Measurements from ENCODE around the gene ADAMTS8.

ADAMTS8 gene, protein sequence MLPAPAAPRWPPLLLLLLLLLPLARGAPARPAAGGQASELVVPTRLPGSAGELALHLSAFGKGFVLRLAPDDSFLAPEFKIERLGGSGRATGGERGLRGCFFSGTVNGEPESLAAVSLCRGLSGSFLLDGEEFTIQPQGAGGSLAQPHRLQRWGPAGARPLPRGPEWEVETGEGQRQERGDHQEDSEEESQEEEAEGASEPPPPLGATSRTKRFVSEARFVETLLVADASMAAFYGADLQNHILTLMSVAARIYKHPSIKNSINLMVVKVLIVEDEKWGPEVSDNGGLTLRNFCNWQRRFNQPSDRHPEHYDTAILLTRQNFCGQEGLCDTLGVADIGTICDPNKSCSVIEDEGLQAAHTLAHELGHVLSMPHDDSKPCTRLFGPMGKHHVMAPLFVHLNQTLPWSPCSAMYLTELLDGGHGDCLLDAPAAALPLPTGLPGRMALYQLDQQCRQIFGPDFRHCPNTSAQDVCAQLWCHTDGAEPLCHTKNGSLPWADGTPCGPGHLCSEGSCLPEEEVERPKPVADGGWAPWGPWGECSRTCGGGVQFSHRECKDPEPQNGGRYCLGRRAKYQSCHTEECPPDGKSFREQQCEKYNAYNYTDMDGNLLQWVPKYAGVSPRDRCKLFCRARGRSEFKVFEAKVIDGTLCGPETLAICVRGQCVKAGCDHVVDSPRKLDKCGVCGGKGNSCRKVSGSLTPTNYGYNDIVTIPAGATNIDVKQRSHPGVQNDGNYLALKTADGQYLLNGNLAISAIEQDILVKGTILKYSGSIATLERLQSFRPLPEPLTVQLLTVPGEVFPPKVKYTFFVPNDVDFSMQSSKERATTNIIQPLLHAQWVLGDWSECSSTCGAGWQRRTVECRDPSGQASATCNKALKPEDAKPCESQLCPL

DNA sequence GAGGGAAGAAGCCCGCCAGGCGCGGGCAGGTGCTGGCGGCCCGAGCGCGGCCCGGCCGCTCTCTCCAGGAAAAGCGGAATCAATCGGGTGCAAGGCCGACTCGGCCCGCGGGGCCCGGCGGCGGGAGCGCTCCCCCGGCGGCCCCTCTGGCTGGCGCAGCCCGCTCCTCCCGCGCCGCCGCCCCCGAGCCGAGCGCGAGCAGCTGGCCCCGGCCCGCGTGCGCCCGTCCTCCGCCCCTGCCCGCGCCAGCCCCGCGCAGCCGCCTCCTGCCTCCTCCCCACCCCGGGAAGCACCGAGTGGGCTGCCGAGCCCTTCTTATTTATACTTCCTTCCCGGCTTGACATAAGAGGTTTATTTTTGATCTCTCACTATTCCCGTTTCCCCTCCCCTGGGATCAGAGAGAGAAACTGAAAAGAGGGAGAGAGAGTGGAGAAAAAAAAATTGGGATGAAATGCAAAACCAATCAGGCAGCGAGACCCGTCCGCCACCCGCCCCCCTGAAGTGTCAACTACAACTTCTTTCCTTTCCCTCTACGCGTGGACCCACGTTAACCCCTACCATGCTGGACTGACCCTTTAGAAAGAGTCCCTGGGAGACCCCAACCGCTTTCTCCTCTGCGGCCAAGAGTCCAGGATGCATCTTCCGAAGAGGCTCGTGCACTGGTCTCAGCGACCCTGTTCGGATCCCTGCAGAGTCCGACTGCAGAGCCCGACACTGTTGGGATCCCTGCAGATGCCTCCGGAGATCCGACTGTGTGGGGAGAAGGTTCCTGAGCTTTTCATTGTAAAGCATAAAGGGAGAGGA lies at the start of gene ADAMTS8:
TSS of gene ADAMTS8 (minus strand) at position 294 of the 804 bp plus-strand sequence. CDS start 323 bp downstream, outside the sequence.
- WGBS (ENCODE audit: insufficient coverage, insufficient read length) = no CpG with 5 or more reads among the region's 64 CpGs
- Histone ChIP-seq H3K36me3 (ENCODE audit: control insufficient read depth, insufficient read depth, low read length) (no peaks in the 10 kb centered on the region), H3K4me1 (ENCODE audit: control insufficient read depth, insufficient read depth, low read length) (peaks cover 1% of the 10 kb centered on the region; the same call in 1 of the 2 replicates), H3K27ac (ENCODE audit: low read length) (no peak within 1 kb of the TSS), H3K4me3 (ENCODE audit: low read length) (peak within 1 kb of the TSS; percentile 31; the same call in 1 of the 2 replicates), H3K9me3 (ENCODE audit: control insufficient read depth, insufficient read depth, low read length) (no peaks in the 10 kb centered on the region), H3K27me3 (ENCODE audit: control insufficient read depth, insufficient read depth, low read length) (peaks cover 13% of the 10 kb centered on the region; the same call in 1 of the 2 replicates)
- DNase-seq (ENCODE audit: low read depth, low spot score) = no peak

DNA sequence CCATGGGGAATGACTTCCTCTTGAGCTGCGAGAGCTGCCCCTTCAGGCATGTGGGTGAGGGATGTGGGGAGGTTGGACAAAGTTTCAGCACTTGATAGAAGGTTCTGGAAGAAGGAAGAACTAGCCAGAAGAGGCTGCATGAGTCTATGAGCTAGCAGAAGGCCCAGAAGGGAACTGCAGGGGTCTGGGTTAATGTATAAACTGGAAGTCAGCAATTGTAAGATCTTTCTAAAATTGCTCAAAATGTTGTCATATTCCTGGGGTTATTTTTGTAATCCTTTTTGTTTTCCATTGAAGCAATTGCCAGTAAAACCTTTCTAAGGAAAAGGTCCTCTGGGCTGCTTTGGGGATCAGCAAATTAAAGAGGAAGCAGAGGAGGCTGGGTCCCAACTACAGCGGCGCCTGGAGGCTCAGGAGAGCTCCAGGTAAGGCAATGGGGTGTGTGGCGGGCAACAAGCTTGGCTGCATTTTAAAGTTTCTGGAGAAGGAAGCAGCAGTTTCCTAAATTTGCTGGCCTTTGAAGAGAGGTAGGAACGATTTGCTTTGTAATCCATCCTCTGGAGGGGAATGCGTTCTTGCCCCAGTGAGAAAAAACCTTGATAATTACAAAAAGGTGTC lies 49.3 kb upstream of the ADAMTS8 start:
- DNase-seq (ENCODE audit: low read depth, low spot score) = no peak
- H3K9me3 ChIP-seq (ENCODE audit: control insufficient read depth, insufficient read depth, low read length) = no peaks in the 10 kb centered on the region
- H3K27me3 ChIP-seq (ENCODE audit: control insufficient read depth, insufficient read depth, low read length) = no peaks in the 10 kb centered on the region
- H3K4me3 ChIP-seq (ENCODE audit: low read length) = no peak overlapping the region
- H3K27ac ChIP-seq (ENCODE audit: low read length) = no peak overlapping the region
- peaks cover 5% of the 10 kb centered on the region; the same call in 1 of the 2 replicates for H3K36me3 ChIP-seq (ENCODE audit: control insufficient read depth, insufficient read depth, low read length)
- no CpG with 5 or more reads among the region's 6 CpGs for WGBS (ENCODE audit: insufficient coverage, insufficient read length)
- H3K4me1 ChIP-seq (ENCODE audit: control insufficient read depth, insufficient read depth, low read length) = peaks cover 3% of the 10 kb centered on the region; the same call in 1 of the 2 replicates

DNA sequence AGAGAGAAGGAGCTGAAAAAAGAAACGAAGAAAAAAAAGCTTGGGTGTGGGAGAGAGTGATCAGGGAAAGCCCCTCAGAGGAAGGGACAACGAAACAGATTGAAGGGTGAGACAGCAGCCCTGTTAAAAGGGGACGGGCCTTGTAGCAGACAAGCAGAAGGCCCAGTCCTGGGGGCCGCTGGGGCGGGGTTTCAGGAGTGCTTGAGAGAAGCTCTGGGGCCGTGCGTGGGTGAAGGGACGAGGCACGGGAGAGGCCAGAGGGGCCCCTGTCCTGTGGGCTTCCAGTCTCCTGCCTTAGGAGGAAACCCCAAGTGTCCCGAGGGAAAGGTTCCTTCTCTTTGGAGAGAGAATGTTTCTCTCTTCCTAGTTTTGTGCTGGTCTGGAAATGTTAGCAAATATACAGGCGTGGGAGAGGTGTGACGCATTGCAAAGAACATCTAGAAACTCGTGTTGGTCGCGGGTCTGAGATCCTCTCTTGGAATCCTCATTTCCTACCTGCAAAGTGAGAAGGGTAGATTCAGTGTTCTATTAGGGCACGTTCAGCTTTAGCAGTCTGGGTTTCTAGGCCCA lies 48.6 kb upstream of the ADAMTS8 start:
- Histone ChIP-seq H3K4me1 (ENCODE audit: control insufficient read depth, insufficient read depth, low read length) (peaks cover 3% of the 10 kb centered on the region; the same call in 1 of the 2 replicates), H3K27ac (ENCODE audit: low read length) (no peak overlapping the region), H3K9me3 (ENCODE audit: control insufficient read depth, insufficient read depth, low read length) (no peaks in the 10 kb centered on the region), H3K36me3 (ENCODE audit: control insufficient read depth, insufficient read depth, low read length) (peaks cover 5% of the 10 kb centered on the region; the same call in 1 of the 2 replicates), H3K27me3 (ENCODE audit: control insufficient read depth, insufficient read depth, low read length) (no peaks in the 10 kb centered on the region), H3K4me3 (ENCODE audit: low read length) (no peak overlapping the region)
- DNase-seq (ENCODE audit: low read depth, low spot score) = no peak
- no CpG with 5 or more reads among the region's 16 CpGs for WGBS (ENCODE audit: insufficient coverage, insufficient read length)

DNA sequence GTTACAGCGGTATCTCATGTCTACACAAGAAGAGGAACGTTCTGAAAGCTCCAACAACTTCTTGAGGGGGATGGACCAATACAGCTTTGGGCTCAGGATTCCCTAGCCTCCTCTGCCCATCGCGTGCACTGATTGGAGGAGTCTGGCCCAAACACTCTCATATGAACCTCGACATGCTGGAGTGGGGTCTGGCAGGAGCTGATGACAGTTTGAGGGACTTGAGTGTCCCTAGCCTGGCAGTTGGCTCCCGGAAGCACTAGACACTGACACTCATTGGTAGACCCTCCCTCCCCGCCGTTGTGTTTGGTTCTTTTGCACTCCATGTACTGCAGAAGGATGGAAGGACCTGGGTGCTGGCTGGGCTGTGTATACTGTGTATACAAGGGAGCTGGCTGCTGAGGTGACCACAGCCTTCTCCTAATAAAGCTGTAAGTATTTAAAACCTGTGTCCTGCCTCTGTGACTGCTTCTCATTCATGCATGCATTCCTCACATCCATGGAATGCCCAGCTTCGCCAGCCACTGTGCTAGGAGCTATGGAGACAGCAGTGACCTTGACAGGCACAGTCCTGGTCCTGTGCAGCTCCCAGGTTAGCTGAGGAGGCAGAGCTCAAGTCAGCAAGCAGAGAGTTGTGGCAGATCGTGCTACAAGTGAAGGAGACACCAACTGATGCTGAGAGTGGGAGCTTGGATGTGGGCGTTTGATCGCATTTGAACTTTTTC lies 48.0 kb upstream of the ADAMTS8 start:
- Histone ChIP-seq H3K36me3 (ENCODE audit: control insufficient read depth, insufficient read depth, low read length) (peaks cover 5% of the 10 kb centered on the region; the same call in 1 of the 2 replicates), H3K27me3 (ENCODE audit: control insufficient read depth, insufficient read depth, low read length) (no peaks in the 10 kb centered on the region), H3K27ac (ENCODE audit: low read length) (no peak overlapping the region), H3K9me3 (ENCODE audit: control insufficient read depth, insufficient read depth, low read length) (no peaks in the 10 kb centered on the region), H3K4me1 (ENCODE audit: control insufficient read depth, insufficient read depth, low read length) (peaks cover 3% of the 10 kb centered on the region; the same call in 1 of the 2 replicates), H3K4me3 (ENCODE audit: low read length) (no peak overlapping the region)
- WGBS (ENCODE audit: insufficient coverage, insufficient read length) = no CpG with 5 or more reads among the region's 12 CpGs
- no peak for DNase-seq (ENCODE audit: low read depth, low spot score)

DNA sequence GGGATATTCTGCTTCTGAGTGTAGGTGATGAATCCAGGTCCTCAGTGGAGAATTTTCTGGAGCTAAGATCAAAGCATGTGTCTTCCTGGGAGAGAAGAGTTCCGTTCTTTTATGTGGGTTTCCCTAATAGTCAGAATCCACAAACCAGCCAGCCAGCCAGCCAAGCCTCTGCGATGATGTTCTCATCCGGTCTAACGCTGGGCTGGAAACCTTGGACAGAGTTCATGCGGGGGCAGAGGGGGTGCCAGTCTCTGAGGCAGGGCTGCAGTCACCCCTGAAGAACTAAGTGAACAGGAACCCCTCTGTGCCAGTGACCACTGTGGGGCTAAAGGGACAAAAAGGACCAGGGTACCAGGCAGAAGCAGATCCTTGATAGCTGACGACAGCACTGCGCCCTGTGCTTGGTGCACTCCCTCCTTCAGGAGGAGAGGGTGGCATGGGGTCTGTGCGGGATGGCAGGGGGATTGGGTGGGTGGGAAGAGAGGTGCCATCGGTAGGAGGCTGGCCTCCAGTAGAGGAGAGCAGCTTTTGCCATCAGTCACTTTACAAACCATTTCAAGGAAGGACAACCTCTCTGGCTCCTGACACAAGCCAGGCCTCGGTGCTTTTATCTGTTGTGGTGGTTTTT lies 47.1 kb upstream of the ADAMTS8 start:
- no CpG with 5 or more reads among the region's 10 CpGs for whole genome bisulfite sequencing (ENCODE audit: insufficient coverage, insufficient read length)
- no peak for DNase-seq (ENCODE audit: low read depth, low spot score)
- Histone ChIP-seq H3K9me3 (ENCODE audit: control insufficient read depth, insufficient read depth, low read length) (no peaks in the 10 kb centered on the region), H3K36me3 (ENCODE audit: control insufficient read depth, insufficient read depth, low read length) (peaks cover 5% of the 10 kb centered on the region; the same call in 1 of the 2 replicates), H3K4me3 (ENCODE audit: low read length) (no peak overlapping the region), H3K27me3 (ENCODE audit: control insufficient read depth, insufficient read depth, low read length) (no peaks in the 10 kb centered on the region), H3K27ac (ENCODE audit: low read length) (no peak overlapping the region), H3K4me1 (ENCODE audit: control insufficient read depth, insufficient read depth, low read length) (peaks cover 3% of the 10 kb centered on the region; the same call in 1 of the 2 replicates)

DNA sequence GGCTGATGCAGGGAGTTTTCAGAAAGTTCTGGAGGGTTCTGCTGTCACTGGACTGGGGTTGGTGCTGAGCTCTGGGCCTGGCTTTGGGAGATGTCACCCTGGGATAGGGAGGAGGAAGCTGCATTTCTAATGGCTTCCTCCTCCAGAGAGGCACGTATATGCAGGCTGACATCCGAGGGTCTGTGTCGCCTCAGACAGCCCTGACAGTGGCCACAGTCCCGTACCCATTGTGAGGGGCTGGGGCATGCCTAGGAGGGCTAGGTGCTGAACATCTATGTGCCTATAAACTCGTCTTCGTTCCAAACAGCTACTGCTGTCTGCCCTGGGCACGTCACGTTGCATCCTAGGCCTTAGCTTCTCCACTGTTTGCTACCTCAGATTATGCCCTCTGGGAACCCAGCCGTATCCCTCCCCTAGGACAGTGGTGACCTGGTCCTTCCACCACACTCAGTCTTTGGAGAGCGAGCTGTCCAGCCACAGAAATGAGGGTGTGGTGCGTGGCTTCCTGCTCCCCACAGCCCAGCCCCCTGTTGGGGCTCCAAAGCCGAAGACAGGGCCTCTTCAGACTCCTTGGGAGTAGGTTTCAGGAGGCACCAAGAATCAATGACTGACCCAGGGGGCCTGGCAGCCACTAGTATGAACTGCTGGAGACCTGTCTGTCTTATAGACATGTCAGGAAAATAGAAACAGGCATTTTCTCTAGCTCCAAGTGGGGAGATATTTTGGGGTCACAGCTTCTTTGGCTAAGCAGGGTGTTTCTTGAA lies 46.4 kb upstream of the ADAMTS8 start:
- Histone ChIP-seq H3K27me3 (ENCODE audit: control insufficient read depth, insufficient read depth, low read length) (no peaks in the 10 kb centered on the region), H3K27ac (ENCODE audit: low read length) (no peak overlapping the region), H3K9me3 (ENCODE audit: control insufficient read depth, insufficient read depth, low read length) (no peaks in the 10 kb centered on the region), H3K36me3 (ENCODE audit: control insufficient read depth, insufficient read depth, low read length) (peaks cover 5% of the 10 kb centered on the region; the same call in 1 of the 2 replicates), H3K4me3 (ENCODE audit: low read length) (no peak overlapping the region), H3K4me1 (ENCODE audit: control insufficient read depth, insufficient read depth, low read length) (peaks cover 3% of the 10 kb centered on the region; the same call in 1 of the 2 replicates)
- no CpG with 5 or more reads among the region's 12 CpGs for WGBS (ENCODE audit: insufficient coverage, insufficient read length)
- no peak for DNase-seq (ENCODE audit: low read depth, low spot score)

DNA sequence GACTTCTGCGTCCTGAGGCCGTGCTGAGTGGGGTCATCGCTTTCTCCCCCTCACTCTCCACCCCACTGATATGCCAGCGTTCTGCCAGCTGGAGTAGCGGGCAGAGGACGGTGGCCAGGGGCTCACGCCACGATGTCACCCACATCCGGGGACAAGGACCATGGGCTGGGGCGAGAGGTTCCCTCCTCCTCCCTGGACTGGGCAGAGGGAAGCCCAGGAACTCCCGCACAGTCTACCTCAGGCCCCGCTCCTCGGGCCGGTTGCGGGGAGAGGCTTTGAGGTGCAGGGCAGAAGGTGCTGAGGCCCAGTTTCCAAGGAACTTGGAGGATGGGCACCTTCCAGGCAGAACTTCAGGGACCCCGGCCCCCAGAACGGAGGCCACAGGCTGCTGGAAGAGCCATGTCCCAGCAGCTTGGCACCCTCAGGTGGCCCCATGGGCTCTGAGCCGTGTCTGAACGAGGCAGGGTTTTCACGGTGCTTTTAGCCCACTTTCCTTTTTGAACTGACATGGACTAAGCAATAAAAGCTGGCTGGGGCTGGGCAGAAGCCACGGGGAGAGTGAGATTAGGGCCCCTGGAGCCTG lies 45.5 kb upstream of the ADAMTS8 start:
- WGBS (ENCODE audit: insufficient coverage, insufficient read length) = no CpG with 5 or more reads among the region's 21 CpGs
- Histone ChIP-seq H3K27ac (ENCODE audit: low read length) (no peak overlapping the region), H3K4me1 (ENCODE audit: control insufficient read depth, insufficient read depth, low read length) (peaks cover 3% of the 10 kb centered on the region; the same call in 1 of the 2 replicates), H3K9me3 (ENCODE audit: control insufficient read depth, insufficient read depth, low read length) (no peaks in the 10 kb centered on the region), H3K27me3 (ENCODE audit: control insufficient read depth, insufficient read depth, low read length) (no peaks in the 10 kb centered on the region), H3K36me3 (ENCODE audit: control insufficient read depth, insufficient read depth, low read length) (peaks cover 5% of the 10 kb centered on the region; the same call in 1 of the 2 replicates), H3K4me3 (ENCODE audit: low read length) (no peak overlapping the region)
- no peak for DNase-seq (ENCODE audit: low read depth, low spot score)
